LoVo (cell line): ENCODE data around the gene FAM184A.

Source experiments
- DNase-seq: peaks from one replicate; pipeline ENCODE4 v3.0.0-alpha.2; 2016; ENCODE audit warnings: low spot score

FAM184A gene

DNA sequence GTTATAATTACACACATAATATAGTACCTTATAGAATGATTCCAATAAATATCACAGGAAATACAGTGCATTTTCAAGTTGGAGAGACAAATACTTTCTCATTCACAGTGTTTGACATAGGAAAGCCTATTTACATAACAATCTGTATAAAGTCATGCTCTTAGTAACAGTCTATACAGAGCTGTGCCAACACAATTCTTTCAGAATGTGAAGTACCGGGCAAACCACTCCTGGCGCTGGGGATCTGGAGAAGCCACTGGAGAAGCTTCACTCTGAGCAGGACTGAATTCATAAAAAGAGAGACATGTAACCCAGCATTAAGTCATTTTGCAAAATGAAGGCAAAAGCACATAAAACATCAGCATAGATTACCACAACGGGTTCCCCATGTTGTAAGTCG, 118.6 kb downstream of the FAM184A start:
- DNase-seq, result no peak

DNA sequence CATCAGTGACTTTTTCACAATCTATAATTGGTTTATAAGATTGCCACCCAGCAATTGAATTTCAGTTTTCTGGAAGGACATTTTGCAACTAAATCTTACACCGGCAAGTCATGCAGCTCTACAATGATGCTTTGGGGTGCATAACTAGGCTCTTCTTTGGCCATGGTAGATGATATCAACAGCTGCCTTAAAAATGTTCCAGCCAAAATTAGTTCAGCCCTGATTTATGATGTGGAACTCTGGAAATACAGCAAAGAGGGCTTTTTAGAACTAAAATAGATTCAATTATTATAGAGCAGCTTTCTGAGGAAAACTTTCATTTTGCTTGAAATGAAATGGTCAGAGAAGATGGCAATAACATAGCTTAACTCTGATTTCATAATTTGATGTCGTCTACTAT, 125.1 kb downstream of the FAM184A start:
- DNase-seq, result no peak

DNA sequence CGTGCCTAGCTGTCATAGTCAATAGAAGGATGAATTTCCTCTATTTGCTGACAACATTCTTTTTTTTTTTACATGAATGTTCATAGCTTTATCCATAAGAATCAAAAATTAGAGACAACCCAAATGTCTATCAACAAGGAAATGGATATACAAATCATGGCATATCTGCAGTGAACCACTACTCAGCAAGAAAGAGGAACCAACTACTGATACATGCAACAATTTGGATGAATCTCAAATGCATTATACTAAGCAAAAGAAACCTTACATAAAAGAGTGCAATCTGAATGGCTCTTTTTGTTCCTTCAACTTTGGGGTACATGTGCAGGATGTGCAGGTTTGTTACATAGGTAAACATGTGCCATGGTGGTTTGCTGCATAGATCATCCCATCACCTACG, 125.8 kb downstream of the FAM184A start:
- no peak for DNase-seq

DNA sequence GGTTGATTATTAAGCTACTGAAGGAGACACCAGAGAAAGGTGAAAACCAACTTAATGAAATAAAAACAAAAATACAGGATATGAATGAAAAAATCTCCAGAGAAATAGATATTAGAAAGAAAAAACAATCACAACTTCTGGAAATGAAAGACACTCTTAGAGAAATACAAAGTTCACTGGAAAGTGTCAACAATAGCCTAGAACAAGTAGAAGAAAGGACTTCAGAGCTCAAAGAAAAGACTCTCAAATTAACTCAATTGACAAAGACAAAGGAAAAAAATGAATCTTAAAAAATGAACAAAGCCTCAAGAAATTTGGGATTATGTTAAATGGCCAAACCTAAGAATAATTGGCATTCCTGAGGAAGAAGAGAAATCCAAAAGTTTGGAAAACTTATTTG, 133.2 kb downstream of the FAM184A start:
- DNase-seq, result no peak

DNA sequence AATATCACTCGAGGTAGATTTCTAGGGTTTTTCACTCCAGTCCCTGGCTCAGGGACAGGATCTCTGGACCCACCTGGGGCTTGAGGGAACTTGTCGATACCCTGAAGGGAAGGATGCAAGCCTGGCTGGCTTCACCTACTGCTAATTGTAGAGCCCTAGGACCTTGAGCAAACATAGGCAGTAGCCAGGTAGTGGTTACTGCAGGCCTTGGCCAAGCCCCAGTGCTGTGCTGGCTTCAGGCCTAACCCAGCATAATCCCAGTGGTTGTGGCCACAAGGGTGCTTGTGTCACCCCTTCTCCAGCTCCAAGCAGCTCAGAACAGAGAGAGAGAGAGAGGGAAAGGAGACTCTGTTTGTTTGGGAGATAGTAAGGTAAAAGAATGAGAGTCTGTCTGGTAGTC, 137.7 kb downstream of the FAM184A start:
- no peak for DNase-seq

DNA sequence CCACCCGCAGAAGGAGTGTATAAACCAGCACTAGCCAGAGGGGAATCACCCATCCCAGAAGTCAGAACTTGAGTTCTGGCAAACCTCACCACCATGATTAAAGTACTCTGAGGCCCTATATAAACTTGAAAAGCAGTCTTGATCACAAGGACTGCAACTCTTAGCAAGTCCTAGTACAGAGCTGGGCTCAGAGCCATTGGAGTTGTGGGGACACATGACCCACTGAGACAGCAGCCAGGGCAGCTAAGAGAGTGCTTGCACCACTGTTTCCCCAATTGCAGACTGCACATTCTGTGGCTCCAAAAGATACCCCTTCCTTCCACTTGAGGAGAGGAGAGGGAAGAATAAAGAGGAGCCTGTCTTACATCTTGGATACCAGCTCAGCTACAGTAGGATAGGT, 138.8 kb downstream of the FAM184A start:
- no peak for DNase-seq

DNA sequence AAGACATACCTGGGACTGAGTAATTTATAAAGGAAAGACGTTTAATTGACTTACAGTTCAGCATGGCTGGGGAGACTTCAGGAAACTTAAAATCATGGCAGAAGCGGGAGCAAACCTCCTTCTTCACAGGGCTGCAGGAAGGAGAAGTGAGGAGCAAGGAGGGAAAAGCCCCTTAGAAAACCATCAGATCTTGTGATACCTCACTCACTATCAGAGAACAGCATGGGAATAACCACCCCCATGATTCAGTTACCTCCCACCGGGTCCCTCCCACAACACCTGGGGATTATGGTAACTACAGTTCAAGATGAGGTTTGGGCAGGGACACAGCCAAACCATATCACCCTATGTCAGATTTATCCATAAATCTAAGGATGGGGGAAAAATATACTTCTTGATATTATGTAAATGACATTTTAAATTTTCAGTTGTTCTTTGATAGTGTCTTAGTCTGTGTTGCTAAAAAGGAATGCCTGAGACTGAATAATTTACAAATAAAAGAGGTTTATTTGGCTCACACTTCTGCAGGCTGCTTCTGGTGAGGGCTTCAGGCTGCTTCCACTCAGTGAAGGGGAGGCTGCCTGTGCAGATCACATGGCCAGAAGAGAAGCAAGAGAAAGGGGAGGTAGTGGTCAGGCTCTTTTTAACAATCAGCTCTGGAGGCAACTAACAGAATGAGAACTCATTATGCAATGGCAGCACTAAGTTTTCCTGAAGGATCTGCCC, 142.3 kb downstream of the FAM184A start:
- no peak for DNase-seq

DNA sequence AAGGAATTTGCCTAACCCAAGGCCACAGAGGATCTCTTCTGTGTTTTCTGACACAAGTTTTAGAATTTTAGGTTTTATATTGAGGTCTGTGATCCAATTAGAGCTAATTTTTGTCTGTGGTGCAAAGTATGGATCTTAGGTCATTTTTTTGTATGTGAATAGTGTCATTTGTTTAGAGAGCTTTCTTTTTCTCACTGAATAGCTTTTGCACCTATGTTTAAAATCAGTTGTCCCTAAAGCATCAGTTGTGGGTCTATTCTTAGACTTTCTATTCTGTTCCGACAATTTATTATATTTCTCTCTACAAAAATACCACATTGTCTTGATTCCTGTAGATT, 143.2 kb downstream of the FAM184A start:
- no peak for DNase-seq

DNA sequence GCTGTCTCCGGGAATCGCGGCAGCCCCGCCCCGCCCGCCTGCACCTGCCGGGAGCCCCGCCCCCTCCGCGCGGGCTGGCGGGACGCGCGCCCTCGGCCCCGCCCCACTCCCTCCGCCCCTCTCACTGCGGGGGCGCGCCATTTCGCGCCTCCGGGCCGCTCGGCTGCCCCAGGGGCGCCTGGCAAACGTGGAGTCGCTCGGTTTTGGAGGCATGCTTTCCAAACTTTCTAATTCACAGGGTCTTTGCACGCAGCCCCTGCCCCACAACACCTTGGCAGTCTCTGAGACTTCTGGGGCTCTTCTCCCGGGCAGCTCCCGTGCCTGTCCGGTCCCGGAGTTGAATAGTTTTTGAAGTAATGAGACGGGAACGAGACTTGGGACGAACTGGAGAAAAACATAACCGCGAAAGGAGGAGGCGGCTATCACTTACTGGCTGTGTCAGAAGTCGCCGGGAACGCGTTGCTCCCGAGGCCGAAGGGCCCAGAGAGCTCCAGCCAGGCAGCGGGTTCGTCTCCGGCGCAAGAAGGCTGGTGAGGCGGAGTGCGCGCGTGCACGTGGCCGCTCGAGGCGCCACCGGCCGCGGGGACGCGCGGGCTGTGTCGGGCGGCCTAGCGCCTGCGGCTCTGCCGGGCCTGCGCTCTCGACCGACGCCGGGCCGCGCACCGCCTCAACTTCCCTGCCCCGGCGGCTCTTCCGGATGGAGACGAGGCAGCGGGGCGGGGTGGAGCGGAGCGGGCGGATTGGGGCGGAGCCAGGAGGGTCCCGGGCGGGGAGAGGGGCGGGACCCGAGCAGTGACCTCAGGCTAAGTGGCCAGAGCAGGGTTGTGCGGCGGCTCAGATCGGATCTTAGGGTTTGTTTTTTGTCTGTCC, 143.8 kb downstream of the FAM184A start, which contains the start of gene MCM9:
MCM9 (minus strand) TSS at position 699 of the 870 bp plus-strand sequence. CDS start 3,436 bp downstream, outside the sequence.
- DNase-seq, result peak; percentile 91

DNA sequence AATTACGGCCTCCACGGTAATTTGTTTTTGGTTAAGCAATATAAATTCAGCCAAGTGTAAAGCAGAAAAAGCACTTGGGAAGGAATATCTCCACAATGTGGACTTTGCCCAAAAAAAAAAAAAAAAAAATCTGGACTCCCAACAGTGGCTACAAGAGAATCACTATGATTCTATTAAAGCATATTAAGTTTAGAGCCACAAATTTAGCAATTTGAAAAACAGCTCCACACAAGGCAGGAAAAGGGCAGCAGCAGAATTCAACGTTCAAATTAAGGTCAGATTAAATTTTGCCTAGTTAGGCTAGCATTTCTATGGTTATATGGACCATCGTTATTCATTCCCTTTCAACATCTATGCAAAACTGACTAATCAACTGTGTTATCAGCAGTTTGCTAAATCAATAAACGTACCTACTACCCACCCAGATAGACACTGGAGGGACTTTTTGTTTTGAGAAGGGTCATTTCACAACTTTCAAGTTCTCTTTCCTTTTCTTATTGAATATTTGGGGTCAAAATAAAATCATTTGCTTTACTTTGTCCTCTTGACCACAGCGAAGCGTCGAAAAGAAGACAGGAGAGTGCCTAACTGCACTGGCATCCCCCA, 144.5 kb downstream of the FAM184A start:
- no peak for DNase-seq

DNA sequence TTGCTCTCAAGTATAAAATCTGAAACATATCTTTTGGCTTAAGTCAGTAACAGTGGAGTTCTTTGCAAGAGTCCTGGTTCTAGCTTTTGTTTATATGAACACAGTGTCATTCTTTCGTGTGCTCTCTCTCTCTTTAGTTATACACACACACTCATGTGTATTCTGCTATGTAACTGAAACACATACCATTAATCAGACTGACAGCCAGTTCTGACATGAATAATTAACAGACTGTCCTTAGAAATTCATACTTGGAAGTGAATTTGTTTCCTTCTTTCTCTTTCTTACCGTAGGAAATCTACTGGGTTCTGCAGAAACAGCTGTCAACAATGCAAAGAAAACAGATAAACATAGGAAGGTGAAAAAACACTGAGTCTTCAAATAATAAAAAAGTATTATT, 146.0 kb downstream of the FAM184A start:
- DNase-seq, result no peak

DNA sequence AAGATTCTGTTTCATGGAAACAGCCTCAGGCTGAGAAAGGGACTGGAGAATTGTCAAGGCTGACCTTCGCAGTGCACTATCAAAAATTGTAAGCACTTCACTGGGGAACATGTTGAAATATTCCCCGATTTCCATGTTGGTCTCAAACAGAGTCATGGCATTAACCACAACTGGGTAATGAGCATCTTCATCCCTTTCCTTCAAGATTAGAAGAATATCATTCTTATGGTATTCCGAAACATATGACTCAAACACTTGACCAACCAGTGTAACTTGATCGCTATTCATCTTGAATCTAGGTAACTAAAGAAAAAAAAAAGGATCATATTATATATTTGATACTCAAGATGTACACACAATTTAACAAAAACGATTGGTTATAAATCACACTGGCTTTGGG, 147.0 kb downstream of the FAM184A start:
- DNase-seq, result no peak

DNA sequence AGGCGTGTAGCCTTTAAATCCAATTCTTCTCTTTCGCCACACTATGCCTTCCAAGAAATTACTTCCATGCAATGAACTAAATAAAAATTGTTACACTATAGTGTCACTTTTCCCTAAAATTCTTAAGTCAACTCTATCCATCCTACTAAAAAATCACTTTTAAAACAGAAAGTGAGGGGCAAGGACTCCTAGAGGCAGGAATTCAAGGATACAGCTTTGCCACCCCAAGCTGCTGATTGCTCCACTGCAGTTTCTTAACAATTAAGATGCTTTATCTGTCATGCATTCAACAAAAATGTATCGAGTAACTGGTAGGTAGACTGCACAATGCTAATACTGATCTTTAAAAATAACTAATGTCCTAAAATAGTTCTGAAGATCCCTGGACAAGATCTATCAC, 147.8 kb downstream of the FAM184A start:
- DNase-seq, result no peak

DNA sequence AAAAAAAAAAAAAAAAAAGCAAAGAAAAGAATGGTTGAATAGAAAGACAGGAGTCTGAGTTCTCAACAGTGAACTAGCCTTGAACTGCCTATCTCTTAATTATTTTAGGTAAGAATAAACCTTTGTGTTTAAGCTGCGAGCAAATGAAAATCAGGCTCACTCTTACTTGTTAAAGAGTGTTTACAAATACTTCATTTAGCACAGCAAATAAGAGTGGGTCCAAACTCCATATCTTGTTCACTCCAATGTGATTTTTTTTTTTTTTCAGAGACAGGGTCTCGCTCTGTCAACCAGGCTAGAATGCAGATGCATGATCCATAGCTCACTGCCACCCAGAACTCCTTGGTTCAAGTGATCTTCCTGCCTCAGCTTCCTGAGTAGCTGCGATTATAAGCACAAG, 155.4 kb downstream of the FAM184A start:
- DNase-seq, result no peak

DNA sequence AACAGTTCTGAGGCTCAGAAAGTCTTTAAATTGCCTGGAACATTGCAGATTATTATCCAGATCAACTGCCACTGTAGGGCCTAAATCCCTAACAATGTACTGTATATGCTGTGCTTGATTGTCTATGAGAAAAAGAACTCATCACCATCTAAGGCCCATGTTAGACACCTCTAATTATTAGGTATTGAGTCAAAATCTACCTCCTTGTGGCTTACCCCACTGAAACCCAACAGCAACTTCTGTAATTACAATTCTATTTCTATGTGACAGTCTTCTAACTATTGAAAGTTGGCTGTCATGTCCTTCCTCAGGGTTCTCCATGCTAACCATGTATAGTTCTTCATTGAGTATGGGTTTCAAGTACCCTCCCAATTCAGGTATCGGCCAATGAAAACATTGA, 157.4 kb downstream of the FAM184A start:
- DNase-seq, result no peak

DNA sequence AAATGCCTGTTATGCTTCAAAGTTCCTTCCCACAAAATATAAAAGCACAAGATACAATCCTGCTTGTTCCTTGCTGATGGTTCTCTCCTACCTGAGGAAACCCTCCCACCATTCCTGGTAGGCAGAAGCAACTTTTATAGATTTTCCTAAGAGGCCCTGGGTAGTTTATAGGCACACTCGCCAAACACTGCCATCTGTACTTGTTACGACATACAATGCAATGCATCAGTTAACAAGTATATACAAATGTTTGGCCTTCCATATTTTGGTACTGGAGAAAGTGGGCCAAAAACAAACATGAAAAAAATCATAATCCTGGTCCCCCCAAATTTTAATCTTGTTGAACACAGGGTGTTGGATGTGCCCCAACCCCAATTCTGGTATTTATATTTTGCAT, 160.1 kb downstream of the FAM184A start:
- DNase-seq, result no peak

DNA sequence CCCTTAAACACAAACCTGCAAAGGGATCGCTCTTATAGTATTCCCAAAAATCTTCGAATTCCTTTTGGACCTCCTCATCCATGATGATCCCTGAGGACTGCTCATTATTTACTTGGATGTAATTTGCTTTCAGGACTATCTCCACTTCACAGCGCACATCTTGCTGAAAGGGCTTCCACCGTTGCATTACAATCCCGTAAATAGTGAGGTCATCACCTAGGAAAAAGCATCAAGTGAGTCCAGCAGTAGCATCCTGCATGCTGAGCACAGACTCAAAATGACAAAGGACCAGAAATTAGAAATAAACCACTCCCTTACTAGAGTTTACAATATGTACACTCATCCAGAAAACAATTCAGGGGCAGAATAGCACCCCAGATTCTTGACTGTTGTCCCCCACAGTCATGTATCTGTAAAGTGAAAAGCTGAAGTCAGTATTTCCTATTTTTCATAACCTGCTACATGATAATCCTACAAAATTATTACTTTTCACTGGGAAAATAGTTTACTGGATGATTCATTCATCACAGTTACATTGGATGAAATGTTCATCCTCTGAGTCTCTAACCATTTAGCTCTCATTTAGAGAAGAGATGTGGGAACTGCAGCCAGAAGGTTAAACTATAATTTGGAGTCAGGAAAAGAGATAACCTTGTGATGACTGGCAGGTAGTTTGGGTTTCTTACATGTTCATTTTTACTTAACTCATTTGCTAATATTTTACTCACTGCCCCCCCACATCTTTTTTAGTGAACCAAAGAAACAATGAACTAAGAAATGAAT, 160.7 kb downstream of the FAM184A start:
- DNase-seq, result no peak

DNA sequence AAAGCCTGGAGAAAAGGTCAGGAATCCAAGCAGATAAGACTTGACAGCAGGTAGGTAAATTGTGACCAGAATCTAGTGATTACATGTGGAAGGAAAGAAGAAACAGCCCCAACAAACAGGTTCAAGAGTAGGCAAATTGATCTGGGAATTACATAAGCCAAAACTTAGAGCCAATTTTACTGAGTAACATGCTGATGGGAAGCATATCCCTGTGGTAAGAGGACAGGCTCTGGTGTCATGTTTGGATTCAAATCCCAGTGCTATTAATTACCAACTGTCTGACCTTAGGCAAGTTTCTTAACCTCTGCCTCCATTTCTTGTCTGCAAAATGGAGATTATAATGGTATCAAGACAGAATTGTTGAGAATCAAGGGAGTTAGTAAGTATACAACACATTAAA, 163.9 kb downstream of the FAM184A start:
- DNase-seq, result no peak

DNA sequence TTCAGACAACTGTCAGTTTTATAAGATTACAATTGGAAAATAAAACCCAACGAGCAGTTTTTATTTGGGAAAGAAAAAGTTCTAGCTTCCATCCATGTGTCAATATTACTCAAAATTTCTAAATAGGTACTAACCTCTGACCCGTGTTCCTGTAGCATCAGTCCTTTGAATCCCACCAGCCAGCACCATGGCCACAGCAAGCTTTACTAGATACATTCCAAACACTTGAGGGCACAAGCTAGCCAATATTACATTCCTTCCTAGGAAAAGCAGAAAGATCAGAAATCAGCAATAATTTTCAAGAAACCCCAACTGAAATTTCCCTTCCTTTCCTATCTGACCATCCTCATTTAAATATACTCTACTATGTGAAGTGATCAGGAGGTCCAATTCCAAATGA, 165.3 kb downstream of the FAM184A start:
- no peak for DNase-seq

DNA sequence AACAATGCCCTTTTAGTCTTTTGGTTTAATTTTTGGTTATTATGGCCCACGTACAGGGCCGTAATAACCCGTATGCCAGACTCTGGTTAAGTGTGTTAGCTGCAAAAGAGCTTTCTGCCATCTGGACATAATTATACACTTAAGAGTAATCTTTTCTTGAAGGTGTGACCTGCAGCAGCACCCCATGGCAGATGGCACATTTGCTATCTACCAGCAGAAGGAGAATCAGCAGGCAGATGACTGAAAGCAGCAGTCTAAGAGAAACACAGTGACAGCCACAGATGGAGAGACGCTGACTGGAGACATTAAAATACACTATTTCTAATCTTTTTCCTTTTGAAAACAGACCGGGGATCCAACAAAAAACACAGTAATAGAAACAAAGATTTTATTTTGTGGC, 165.8 kb downstream of the FAM184A start:
- no peak for DNase-seq
